Measurements from ENCODE around the gene PEA15.

- TF ChIP-seq CTCF (IDR thresholded peaks at IDR 0.05; ENCODE audit: extremely low read depth in 1 of 2, insufficient read depth in 1 of 2, low read depth in 1 of 2, low read length in 2 of 2) (no peak), FOS (IDR thresholded peaks at IDR 0.05; ENCODE audit: borderline replicate concordance, insufficient read depth, low read length) (no peak)
Observed at GRCh38 chr1:160261893-160262794, 57.0 kb downstream of the PEA15 start, which contains the start of gene DCAF8.

All from endothelial cell of umbilical vein (primary cell).